ENCODE measurements around the gene AHNAK.

The AHNAK gene

GRCh38 chr11:62444236-62444833 lies 102.3 kb downstream of the AHNAK start:
- in situ Hi-C loops (cut with HindIII; ENCODE audit: low pct_ligation_motif_present, low sequenced_read_pairs) = no loop called here
- Histone ChIP-seq H3K27me3 (replicated peaks) (no peaks in the 10 kb centered on the region), H3K36me3 (replicated peaks) (no peaks in the 10 kb centered on the region), H3K4me3 (ENCODE audit: low read depth, low read length) (peak overlapping the region; percentile 47), H3K27ac (peak overlapping the region; percentile 9)
- TF ChIP-seq, protein P1, sequence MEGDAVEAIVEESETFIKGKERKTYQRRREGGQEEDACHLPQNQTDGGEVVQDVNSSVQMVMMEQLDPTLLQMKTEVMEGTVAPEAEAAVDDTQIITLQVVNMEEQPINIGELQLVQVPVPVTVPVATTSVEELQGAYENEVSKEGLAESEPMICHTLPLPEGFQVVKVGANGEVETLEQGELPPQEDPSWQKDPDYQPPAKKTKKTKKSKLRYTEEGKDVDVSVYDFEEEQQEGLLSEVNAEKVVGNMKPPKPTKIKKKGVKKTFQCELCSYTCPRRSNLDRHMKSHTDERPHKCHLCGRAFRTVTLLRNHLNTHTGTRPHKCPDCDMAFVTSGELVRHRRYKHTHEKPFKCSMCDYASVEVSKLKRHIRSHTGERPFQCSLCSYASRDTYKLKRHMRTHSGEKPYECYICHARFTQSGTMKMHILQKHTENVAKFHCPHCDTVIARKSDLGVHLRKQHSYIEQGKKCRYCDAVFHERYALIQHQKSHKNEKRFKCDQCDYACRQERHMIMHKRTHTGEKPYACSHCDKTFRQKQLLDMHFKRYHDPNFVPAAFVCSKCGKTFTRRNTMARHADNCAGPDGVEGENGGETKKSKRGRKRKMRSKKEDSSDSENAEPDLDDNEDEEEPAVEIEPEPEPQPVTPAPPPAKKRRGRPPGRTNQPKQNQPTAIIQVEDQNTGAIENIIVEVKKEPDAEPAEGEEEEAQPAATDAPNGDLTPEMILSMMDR (IDR thresholded peaks at IDR 0.05; ENCODE audit: low read depth, low read length, missing control alignments) = no peak
- DNase-seq = peak; percentile 57

- no peaks in the 10 kb centered on the region for H3K36me3 ChIP-seq (replicated peaks)
- no peak overlapping the region for H3K27ac ChIP-seq
- DNase-seq = no peak
- H3K4me3 ChIP-seq (ENCODE audit: low read depth, low read length) = peak overlapping the region; percentile 47
- in situ Hi-C loops (cut with HindIII; ENCODE audit: low pct_ligation_motif_present, low sequenced_read_pairs) = no loop called here
- TF ChIP-seq, protein P1 (IDR thresholded peaks at IDR 0.05; ENCODE audit: low read depth, low read length, missing control alignments) = no peak
- no peaks in the 10 kb centered on the region for H3K27me3 ChIP-seq (replicated peaks)
Measured at GRCh38 chr11:62443390-62444235, 103.0 kb downstream of the AHNAK start.

GRCh38 chr11:62439785-62440602 lies 106.6 kb downstream of the AHNAK start:
- Histone ChIP-seq H3K27me3 (replicated peaks) (no peaks in the 10 kb centered on the region), H3K4me3 (ENCODE audit: low read depth, low read length) (no peak overlapping the region), H3K27ac (no peak overlapping the region), H3K36me3 (replicated peaks) (no peaks in the 10 kb centered on the region)
- in situ Hi-C loops (cut with HindIII; ENCODE audit: low pct_ligation_motif_present, low sequenced_read_pairs) = no loop called here
- no peak for DNase-seq
- TF ChIP-seq, protein P1 (IDR thresholded peaks at IDR 0.05; ENCODE audit: low read depth, low read length, missing control alignments) = peak; percentile 34

DNA sequence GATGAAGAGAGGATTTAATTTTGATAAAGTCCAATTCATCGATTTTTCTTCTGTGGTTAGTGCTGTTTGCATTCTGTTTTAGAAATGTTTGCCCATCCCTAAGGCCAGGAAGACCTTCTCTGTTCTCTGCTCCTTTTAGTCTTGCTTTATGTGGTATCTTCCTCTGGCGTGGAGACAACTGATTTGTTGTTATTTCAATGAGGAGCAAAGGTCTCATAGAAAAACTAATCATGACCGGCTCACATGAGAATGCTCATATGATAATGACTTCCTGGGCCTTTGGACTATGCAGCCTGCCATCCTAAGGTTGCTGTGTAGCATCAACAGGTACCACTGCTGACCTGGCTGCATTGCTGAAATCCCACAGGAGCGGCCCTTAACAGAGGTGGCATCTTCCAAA lies 108.0 kb downstream of the AHNAK start:
- H3K36me3 ChIP-seq (replicated peaks) = no peaks in the 10 kb centered on the region
- H3K4me3 ChIP-seq (ENCODE audit: low read depth, low read length) = no peak overlapping the region

GRCh38 chr11:62437616-62438015 lies 109.0 kb downstream of the AHNAK start:
- DNase-seq = no peak
- TF ChIP-seq, protein P1 (IDR thresholded peaks at IDR 0.05; ENCODE audit: low read depth, low read length, missing control alignments) = no peak
- no peak overlapping the region for H3K4me3 ChIP-seq (ENCODE audit: low read depth, low read length)
- no peaks in the 10 kb centered on the region for H3K36me3 ChIP-seq (replicated peaks)
- in situ Hi-C loops (cut with HindIII; ENCODE audit: low pct_ligation_motif_present, low sequenced_read_pairs) = no loop called here
- no peak overlapping the region for H3K27ac ChIP-seq
- H3K27me3 ChIP-seq (replicated peaks) = no peaks in the 10 kb centered on the region

More for the DNA sequence above, 108.0 kb downstream of the AHNAK start:
- H3K27ac ChIP-seq = no peak overlapping the region
- in situ Hi-C loops (cut with HindIII; ENCODE audit: low pct_ligation_motif_present, low sequenced_read_pairs) = no loop called here
- no peaks in the 10 kb centered on the region for H3K27me3 ChIP-seq (replicated peaks)
- TF ChIP-seq, protein P1 (IDR thresholded peaks at IDR 0.05; ENCODE audit: low read depth, low read length, missing control alignments) = no peak
- DNase-seq = no peak
